ENCODE results near the gene SIRT4. TPM values are rescaled to one million over a fixed set of nuclear protein-coding genes. Genes with fewer than 3 reads are reported as not detected.

Gene SIRT4
- total and polyA plus RNA-seq, 2 of the 13 experiments (the other 11 are each of a cell fraction or from before 2014, with no cell fraction given), result 3.4 to 5.8 TPM

DNA sequence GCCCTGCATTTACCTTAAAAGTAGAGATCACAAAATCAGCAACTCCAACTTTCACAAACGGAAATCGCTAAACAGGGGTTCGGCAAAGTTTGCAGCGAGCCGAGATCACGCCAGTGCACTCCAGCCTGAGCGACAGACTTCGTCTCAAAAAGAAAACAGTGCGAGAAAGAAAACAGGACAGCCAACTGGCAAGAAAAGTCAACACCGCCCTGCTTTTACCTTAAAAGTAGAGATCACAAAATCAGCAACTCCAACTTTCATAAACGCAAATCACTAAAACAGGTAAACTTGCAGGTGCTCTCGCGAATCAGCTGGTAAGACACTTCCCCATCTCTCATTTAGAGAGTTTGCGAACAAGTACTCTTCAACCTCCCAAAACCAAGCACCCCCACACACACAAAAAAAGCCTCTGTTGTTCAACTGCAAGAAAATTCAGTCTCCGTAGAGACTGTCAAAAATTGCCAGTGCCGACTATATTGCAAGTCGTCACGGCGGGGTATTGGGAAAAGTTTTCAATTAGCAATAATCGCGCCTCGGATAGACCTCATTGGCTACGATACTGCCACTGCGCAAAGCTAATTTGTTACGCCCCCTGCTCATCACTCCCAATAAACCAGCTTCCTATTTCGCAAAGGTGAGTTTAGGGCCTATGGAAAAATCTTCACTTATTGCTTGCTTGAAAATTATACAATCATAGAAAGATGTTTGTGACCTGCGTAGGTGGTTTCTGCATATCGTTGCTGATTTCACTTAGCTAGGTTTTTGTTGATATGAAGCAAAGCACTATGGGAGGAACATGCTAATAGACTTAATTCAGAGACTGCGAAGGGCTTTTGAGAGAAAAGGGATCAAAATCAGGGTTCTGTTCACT lies 9.2 kb upstream of the SIRT4 start, which contains the start of gene RNU4-1 (continued):
- TF ChIP-seq ZBTB20 (CRISPR knock-in tag; IDR thresholded peaks at IDR 0.05; ENCODE audit: borderline replicate concordance, low read depth), result peak; percentile 35; the same call in 1 of the 2 replicates
- no peak for TF ChIP-seq THYN1 (CRISPR knock-in tag; IDR thresholded peaks at IDR 0.05; ENCODE audit: borderline replicate concordance, low read depth)
- no peak for TF ChIP-seq FIP1L1 (IDR thresholded peaks at IDR 0.05; ENCODE audit: borderline replicate concordance, insufficient read depth, low read depth, low read length)
- no peak for TF ChIP-seq ZNF761 (CRISPR knock-in tag; conservative IDR thresholded peaks at IDR 0.05)
- peak; percentile 82; the same call in 1 of the 2 replicates for TF ChIP-seq REPIN1 (CRISPR knock-in tag; IDR thresholded peaks at IDR 0.05; ENCODE audit: borderline replicate concordance, low read depth)
- peak; percentile 90 for TF ChIP-seq ZNF430 (CRISPR knock-in tag; IDR thresholded peaks at IDR 0.05)
- TF ChIP-seq ZNF317 (CRISPR knock-in tag; IDR thresholded peaks at IDR 0.05), result peak; percentile 56; the same call in 1 of the 2 replicates
- TF ChIP-seq, protein P1, sequence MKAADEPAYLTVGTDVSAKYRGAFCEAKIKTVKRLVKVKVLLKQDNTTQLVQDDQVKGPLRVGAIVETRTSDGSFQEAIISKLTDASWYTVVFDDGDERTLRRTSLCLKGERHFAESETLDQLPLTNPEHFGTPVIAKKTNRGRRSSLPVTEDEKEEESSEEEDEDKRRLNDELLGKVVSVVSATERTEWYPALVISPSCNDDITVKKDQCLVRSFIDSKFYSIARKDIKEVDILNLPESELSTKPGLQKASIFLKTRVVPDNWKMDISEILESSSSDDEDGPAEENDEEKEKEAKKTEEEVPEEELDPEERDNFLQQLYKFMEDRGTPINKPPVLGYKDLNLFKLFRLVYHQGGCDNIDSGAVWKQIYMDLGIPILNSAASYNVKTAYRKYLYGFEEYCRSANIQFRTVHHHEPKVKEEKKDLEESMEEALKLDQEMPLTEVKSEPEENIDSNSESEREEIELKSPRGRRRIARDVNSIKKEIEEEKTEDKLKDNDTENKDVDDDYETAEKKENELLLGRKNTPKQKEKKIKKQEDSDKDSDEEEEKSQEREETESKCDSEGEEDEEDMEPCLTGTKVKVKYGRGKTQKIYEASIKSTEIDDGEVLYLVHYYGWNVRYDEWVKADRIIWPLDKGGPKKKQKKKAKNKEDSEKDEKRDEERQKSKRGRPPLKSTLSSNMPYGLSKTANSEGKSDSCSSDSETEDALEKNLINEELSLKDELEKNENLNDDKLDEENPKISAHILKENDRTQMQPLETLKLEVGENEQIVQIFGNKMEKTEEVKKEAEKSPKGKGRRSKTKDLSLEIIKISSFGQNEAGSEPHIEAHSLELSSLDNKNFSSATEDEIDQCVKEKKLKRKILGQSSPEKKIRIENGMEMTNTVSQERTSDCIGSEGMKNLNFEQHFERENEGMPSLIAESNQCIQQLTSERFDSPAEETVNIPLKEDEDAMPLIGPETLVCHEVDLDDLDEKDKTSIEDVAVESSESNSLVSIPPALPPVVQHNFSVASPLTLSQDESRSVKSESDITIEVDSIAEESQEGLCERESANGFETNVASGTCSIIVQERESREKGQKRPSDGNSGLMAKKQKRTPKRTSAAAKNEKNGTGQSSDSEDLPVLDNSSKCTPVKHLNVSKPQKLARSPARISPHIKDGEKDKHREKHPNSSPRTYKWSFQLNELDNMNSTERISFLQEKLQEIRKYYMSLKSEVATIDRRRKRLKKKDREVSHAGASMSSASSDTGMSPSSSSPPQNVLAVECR (CRISPR knock-in tag; IDR thresholded peaks at IDR 0.05; ENCODE audit: borderline replicate concordance), result peak; percentile 45; the same call in 1 of the 2 replicates
- TF ChIP-seq, protein P2, sequence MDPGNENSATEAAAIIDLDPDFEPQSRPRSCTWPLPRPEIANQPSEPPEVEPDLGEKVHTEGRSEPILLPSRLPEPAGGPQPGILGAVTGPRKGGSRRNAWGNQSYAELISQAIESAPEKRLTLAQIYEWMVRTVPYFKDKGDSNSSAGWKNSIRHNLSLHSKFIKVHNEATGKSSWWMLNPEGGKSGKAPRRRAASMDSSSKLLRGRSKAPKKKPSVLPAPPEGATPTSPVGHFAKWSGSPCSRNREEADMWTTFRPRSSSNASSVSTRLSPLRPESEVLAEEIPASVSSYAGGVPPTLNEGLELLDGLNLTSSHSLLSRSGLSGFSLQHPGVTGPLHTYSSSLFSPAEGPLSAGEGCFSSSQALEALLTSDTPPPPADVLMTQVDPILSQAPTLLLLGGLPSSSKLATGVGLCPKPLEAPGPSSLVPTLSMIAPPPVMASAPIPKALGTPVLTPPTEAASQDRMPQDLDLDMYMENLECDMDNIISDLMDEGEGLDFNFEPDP (CRISPR knock-in tag; conservative IDR thresholded peaks at IDR 0.05), result no peak
- no peak for TF ChIP-seq ZZZ3 (CRISPR knock-in tag; IDR thresholded peaks at IDR 0.05; ENCODE audit: borderline replicate concordance)
- no peak for TF ChIP-seq ZNF10 (CRISPR knock-in tag; IDR thresholded peaks at IDR 0.05; ENCODE audit: borderline replicate concordance, low read depth)
- no peak for TF ChIP-seq TAF15 (IDR thresholded peaks at IDR 0.05; ENCODE audit: low read depth, low read length, poor library complexity, severe bottlenecking)
- TF ChIP-seq YEATS2 (CRISPR knock-in tag; IDR thresholded peaks at IDR 0.05; ENCODE audit: borderline replicate concordance), result peak; percentile 28; the same call in 1 of the 2 replicates
- TF ChIP-seq, protein P3, sequence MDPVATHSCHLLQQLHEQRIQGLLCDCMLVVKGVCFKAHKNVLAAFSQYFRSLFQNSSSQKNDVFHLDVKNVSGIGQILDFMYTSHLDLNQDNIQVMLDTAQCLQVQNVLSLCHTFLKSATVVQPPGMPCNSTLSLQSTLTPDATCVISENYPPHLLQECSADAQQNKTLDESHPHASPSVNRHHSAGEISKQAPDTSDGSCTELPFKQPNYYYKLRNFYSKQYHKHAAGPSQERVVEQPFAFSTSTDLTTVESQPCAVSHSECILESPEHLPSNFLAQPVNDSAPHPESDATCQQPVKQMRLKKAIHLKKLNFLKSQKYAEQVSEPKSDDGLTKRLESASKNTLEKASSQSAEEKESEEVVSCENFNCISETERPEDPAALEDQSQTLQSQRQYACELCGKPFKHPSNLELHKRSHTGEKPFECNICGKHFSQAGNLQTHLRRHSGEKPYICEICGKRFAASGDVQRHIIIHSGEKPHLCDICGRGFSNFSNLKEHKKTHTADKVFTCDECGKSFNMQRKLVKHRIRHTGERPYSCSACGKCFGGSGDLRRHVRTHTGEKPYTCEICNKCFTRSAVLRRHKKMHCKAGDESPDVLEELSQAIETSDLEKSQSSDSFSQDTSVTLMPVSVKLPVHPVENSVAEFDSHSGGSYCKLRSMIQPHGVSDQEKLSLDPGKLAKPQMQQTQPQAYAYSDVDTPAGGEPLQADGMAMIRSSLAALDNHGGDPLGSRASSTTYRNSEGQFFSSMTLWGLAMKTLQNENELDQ (CRISPR knock-in tag; IDR thresholded peaks at IDR 0.05; ENCODE audit: borderline replicate concordance), result no peak
- TF ChIP-seq, protein P4, sequence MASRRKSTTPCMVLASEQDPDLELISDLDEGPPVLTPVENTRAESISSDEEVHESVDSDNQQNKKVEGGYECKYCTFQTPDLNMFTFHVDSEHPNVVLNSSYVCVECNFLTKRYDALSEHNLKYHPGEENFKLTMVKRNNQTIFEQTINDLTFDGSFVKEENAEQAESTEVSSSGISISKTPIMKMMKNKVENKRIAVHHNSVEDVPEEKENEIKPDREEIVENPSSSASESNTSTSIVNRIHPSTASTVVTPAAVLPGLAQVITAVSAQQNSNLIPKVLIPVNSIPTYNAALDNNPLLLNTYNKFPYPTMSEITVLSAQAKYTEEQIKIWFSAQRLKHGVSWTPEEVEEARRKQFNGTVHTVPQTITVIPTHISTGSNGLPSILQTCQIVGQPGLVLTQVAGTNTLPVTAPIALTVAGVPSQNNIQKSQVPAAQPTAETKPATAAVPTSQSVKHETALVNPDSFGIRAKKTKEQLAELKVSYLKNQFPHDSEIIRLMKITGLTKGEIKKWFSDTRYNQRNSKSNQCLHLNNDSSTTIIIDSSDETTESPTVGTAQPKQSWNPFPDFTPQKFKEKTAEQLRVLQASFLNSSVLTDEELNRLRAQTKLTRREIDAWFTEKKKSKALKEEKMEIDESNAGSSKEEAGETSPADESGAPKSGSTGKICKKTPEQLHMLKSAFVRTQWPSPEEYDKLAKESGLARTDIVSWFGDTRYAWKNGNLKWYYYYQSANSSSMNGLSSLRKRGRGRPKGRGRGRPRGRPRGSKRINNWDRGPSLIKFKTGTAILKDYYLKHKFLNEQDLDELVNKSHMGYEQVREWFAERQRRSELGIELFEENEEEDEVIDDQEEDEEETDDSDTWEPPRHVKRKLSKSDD (CRISPR knock-in tag; IDR thresholded peaks at IDR 0.05; ENCODE audit: low read depth), result peak; percentile 63; the same call in 1 of the 2 replicates

Measured in HepG2 (cell line).